Subcutaneous adipose tissue (tissue), 4 donors: ENCODE measurements around the gene TLCD4. TPM values are rescaled to one million over a fixed set of nuclear protein-coding genes. Genes with fewer than 3 reads are reported as not detected.

Source experiments
- CTCF ChIP-seq: fragments of 450-650 bp; IDR thresholded peaks from one replicate; pipeline ENCODE4 v1.5.1; 2016; ENCODE audit warnings: low read depth, mild to moderate bottlenecking, control low read depth, antibody characterized with exemption, moderate library complexity
- total RNA-seq, 4 donors: library from RNA; depleted of rRNA; stranded (reverse); fragments of >200 nt; gene quantifications; one replicate each; pipeline ENCODE4 v1.1.0, GENCODE V29; 2016

TLCD4 gene
- total RNA-seq, 4 donors from 2014 or later, result 6.8 to 26.9 (median 21.8) TPM

DNA sequence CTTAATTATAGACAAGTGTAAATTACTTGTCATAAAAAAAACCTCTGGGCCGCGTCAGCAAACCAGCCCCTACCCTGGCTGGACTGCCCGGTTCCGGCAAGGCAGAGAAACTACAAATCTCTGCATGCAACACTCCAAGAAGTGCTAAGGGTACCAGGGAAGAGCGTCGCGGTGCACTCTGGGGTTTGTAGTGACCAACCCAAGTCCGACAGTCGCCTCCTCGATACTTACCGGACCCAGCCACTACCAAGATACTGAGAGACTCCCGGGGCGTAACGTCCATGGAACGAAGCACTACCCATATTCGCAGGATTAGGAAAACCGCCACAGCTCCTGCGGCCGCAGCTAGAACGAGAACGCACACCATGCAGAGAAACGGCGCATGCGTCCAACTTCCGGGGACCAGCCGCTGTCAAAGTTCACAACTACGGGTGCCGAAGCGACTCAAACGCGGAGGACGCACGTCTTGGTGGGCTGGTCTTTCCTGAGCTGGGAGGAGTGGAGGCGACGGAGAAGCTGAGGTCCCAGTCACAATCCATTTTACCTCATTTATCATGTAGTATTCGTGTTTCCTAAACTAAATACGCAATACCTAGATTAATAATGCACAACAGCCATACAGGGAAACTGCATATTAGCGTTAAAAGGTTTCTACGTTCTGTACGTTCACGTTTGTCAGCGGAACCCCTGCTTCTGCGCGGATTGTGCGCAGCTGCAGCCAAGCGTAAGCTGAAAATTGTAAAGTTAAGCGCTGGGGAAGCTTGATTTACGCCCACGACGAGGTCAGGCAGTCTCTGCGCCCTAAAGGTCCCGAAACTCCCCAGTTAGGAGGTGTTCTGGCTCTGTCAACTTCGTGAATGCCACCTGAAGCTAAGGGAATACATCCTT is 44.4 kb upstream of the TLCD4 start, which contains the start of gene ALG14:
TSS of gene ALG14 (minus strand) at position 420 of the 888 bp plus-strand sequence. CDS start at position 367, 53 bp downstream.
- TF ChIP-seq CTCF, result no peak

DNA sequence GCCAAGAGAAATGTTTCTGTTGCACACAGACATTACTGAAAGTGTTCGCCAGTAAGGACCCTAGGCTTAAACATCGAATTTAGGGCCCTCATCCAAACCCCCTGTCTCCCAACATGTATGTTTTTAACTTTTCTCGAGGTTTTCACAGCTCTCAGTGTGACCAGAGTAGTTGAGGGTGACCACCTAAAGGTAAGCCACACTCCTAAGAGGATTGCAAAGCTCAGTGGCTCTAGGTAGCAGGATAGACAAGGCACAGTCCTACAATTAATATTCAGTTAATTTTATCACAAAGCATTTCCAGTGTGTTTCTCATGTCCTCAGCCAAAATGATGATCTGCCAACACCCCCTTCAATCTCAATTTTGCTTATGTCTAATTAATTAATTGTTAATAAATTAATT is 43.7 kb upstream of the TLCD4 start:
- TF ChIP-seq CTCF, result no peak

- TF ChIP-seq CTCF, result no peak
These were observed 41.1 kb upstream of the TLCD4 start for GRCh38 chr1:95076034-95076433.

GRCh38 chr1:95080446-95080845 is 36.7 kb upstream of the TLCD4 start:
- no peak for TF ChIP-seq CTCF

GRCh38 chr1:95080879-95081278 is 36.3 kb upstream of the TLCD4 start:
- no peak for TF ChIP-seq CTCF

GRCh38 chr1:95084317-95085176 is 32.6 kb upstream of the TLCD4 start:
- TF ChIP-seq CTCF, result no peak

- TF ChIP-seq CTCF, result no peak
These were observed 31.8 kb upstream of the TLCD4 start for GRCh38 chr1:95085376-95085775.
